Fibroblast of lung (primary cell): ENCODE measurements around the gene RHOJ.

Experiments used
- EZH2 ChIP-seq: IDR thresholded peaks from 2 replicates; pipeline ENCODE4 v1.5.1; 2012; ENCODE audit warnings: low read length, control low read depth, mild to moderate bottlenecking; ENCODE audit errors: missing control alignments
- TF ChIP-seq, protein P1 (sequence below), 2 donors: IDR thresholded peaks in 1 of 2; conservative IDR thresholded peaks in 1 of 2; 1 replicate in 1 of 2; 2 replicates in 1 of 2; pipeline ENCODE4 v1.5.1; 2011 to 2012; ENCODE audit warnings: low read length in 2 of 2, control low read depth in 1 of 2, inconsistent platforms in 1 of 2, low read depth in 1 of 2, mild to moderate bottlenecking in 1 of 2

DNA sequence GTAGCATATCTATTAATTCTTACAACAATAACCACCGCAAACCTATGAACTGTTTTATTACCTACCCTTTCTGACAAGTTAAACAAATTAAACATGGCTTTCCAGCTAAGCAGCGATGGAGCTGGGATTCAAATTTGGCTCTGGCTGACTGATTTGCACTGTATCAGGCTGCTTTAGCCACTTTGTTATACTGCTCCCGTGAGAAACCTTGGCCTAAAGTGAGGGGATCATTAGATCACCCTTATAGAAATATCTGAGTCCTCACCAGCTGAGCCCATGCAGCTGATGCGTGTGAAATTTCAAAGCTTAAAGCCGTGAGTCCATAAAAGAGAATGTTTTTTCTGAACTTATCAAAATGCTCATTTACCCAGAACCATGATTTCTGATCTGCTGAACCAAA is 122.6 kb downstream of the RHOJ start:
- TF ChIP-seq, protein P1, sequence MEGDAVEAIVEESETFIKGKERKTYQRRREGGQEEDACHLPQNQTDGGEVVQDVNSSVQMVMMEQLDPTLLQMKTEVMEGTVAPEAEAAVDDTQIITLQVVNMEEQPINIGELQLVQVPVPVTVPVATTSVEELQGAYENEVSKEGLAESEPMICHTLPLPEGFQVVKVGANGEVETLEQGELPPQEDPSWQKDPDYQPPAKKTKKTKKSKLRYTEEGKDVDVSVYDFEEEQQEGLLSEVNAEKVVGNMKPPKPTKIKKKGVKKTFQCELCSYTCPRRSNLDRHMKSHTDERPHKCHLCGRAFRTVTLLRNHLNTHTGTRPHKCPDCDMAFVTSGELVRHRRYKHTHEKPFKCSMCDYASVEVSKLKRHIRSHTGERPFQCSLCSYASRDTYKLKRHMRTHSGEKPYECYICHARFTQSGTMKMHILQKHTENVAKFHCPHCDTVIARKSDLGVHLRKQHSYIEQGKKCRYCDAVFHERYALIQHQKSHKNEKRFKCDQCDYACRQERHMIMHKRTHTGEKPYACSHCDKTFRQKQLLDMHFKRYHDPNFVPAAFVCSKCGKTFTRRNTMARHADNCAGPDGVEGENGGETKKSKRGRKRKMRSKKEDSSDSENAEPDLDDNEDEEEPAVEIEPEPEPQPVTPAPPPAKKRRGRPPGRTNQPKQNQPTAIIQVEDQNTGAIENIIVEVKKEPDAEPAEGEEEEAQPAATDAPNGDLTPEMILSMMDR (conservative IDR thresholded peaks at IDR 0.05 in 1 of 2, IDR thresholded peaks at IDR 0.05 in 1 of 2; ENCODE audit: low read depth in 1 of 2, low read length in 2 of 2), result no peak
- no peak for TF ChIP-seq EZH2
